Kidney (tissue), 14 donors: Measurements from ENCODE around the gene SUGCT. TPM values are rescaled to one million over a fixed set of nuclear protein-coding genes. Genes with fewer than 3 reads are reported as not detected.

Source experiments
- DNase-seq, 5 donors: peaks; one replicate each; pipeline ENCODE4 v3.0.0-alpha.2; 2013 to 2020
- FAIRE-seq: peaks from 2 replicates; lab custom pipeline; 2012; peaks lifted over from hg19 to GRCh38; lab: Jason Lieb, UNC
- H3K27ac ChIP-seq, 2 donors: one replicate each; pipeline ENCODE4 v1.7.0; 2013; ENCODE audit warnings: low read depth in 2 of 2, low read length in 2 of 2, inconsistent platforms in 1 of 2
- H3K27me3 ChIP-seq: one replicate; pipeline ENCODE4 v1.7.1; 2013; ENCODE audit warnings: low read length, inconsistent platforms; ENCODE audit not compliant: control insufficient read depth, insufficient read depth
- H3K36me3 ChIP-seq, 3 donors: one replicate each; pipeline versions ENCODE4 v1.7.0 to v1.7.1; 2013; ENCODE audit warnings: low read length in 3 of 3, control low read depth in 1 of 3, inconsistent platforms in 1 of 3; ENCODE audit not compliant: insufficient read depth in 3 of 3, control insufficient read depth in 2 of 3
- H3K4me1 ChIP-seq, 3 donors: one replicate each; pipeline versions ENCODE4 v1.7.0 to v1.7.1; 2013; ENCODE audit warnings: low read length in 3 of 3, inconsistent platforms in 1 of 3, low read depth in 1 of 3; ENCODE audit not compliant: control insufficient read depth in 2 of 3, insufficient read depth in 2 of 3
- H3K4me3 ChIP-seq, 3 donors: one replicate each; pipeline versions ENCODE4 v1.7.0 to v1.8.1; 2013; ENCODE audit warnings: low read length in 3 of 3, control low read depth in 1 of 3, inconsistent platforms in 1 of 3
- H3K9ac ChIP-seq, 3 donors: one replicate each; pipeline versions ENCODE4 v1.7.0 to v1.7.1; 2013; ENCODE audit warnings: low read length in 3 of 3, control low read depth in 1 of 3, inconsistent platforms in 1 of 3
- H3K9me3 ChIP-seq, 3 donors: one replicate each; pipeline versions ENCODE4 v1.7.0 to v1.7.1; 2013; ENCODE audit warnings: low read length in 3 of 3, control low read depth in 1 of 3, inconsistent platforms in 1 of 3; ENCODE audit not compliant: control insufficient read depth in 2 of 3, insufficient read depth in 1 of 3
- intact Hi-C: fragments of 100-400 bp; cut with DNase I; formaldehyde crosslinking; loops from one replicate; pipeline ENCODE4 v1.11.1; 2022
- polyA plus RNA-seq: library from polyadenylated mRNA; stranded (reverse); fragments of 350-450 nt; fragmentation: Illumina TruSeq; extraction: RNeasy Lipid Tissue Mini Kit (QIAGEN cat#74804); gene quantifications from one replicate; pipeline ENCODE4 v1.2.3, GENCODE V29; 2014; ENCODE audit warnings: low read depth, low replicate concordance; ENCODE audit not compliant: insufficient read depth
- total RNA-seq: library from RNA; stranded (reverse); fragmentation: NEBNext Ultra II Directional; extraction: Animal tissue kit (Norgen Biotek cat#: 25700); gene quantifications from one replicate; pipeline ENCODE4 v1.2.1, GENCODE V29; 2021
- TF ChIP-seq, protein P1 (sequence below): IDR thresholded peaks from 3 replicates; pipeline ENCODE4 v1.5.1; 2012; ENCODE audit warnings: mild to moderate bottlenecking, moderate library complexity, borderline replicate concordance; ENCODE audit not compliant: insufficient read depth; ENCODE audit errors: extremely low read depth
- donor health status: control.
- donor health status: control.
- donor health status: control.
- donor health status: control.
- donor health status: control.
- donor health status: DM: yes; HTN: yes; CAD: no.
- donor health status: Normal renal cell carcinoma (clear cell type).

The SUGCT gene
- total and polyA plus RNA-seq, 2 donors from 2014 or later = 7.6 to 45.1 TPM

DNA sequence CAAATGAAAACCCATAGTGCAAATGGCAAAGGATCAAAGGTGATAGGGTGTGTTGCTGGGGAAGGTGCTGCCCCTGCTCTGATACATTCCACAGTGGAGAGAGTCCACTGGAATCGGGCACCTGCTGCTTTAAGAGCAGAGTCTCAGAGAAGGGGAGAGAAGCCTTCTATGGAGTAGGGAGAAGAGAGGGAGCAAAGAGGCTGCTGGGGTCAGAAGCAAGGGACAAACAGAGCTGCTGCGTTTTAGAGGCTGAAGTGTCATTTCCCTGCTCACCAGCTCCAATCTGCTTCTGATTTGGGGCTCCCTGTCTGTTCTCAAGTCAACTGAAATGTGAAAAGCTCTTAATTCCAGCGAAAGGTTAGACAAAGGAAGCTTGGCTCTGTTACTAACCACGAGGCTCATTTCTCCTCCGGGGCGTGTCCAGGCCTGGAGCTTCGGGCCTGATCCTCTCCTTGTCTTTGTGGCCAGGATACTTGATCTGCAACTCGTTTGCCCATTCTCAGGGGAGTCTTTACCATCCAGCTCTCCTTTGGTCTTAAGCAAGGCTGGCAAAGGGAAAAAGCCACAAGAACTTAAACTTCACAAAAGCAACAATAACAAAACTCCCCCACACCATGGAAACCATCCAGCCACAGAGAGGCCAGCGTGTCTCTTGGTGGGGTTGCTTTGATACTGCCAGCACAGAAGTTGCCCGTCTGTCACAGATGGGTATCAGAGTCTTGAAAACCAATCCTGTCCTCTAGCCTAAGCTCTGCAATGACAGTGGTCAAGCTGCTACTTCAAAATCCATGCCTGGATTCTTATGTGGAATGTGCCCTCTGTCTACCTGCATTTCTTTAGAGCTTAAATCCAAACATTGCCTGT, 692.6 kb downstream of the SUGCT start:
- Histone ChIP-seq H3K9me3 (no peaks in the 10 kb centered on the region), H3K4me1 (peaks cover 0 to 11% (median 4%) of the 10 kb centered on the region in 3 donors), H3K27me3 (no peaks in the 10 kb centered on the region), H3K27ac (no peak overlapping the region), H3K4me3 (no peak overlapping the region), H3K9ac (no peak overlapping the region), H3K36me3 (no peaks in the 10 kb centered on the region)
- TF ChIP-seq, protein P1, sequence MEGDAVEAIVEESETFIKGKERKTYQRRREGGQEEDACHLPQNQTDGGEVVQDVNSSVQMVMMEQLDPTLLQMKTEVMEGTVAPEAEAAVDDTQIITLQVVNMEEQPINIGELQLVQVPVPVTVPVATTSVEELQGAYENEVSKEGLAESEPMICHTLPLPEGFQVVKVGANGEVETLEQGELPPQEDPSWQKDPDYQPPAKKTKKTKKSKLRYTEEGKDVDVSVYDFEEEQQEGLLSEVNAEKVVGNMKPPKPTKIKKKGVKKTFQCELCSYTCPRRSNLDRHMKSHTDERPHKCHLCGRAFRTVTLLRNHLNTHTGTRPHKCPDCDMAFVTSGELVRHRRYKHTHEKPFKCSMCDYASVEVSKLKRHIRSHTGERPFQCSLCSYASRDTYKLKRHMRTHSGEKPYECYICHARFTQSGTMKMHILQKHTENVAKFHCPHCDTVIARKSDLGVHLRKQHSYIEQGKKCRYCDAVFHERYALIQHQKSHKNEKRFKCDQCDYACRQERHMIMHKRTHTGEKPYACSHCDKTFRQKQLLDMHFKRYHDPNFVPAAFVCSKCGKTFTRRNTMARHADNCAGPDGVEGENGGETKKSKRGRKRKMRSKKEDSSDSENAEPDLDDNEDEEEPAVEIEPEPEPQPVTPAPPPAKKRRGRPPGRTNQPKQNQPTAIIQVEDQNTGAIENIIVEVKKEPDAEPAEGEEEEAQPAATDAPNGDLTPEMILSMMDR = no peak
- DNase-seq (peak in 4 of 5 donors; percentile 43 to 69 (median 56)), FAIRE-seq (no peak)
- intact Hi-C loops = no loop called here

DNA sequence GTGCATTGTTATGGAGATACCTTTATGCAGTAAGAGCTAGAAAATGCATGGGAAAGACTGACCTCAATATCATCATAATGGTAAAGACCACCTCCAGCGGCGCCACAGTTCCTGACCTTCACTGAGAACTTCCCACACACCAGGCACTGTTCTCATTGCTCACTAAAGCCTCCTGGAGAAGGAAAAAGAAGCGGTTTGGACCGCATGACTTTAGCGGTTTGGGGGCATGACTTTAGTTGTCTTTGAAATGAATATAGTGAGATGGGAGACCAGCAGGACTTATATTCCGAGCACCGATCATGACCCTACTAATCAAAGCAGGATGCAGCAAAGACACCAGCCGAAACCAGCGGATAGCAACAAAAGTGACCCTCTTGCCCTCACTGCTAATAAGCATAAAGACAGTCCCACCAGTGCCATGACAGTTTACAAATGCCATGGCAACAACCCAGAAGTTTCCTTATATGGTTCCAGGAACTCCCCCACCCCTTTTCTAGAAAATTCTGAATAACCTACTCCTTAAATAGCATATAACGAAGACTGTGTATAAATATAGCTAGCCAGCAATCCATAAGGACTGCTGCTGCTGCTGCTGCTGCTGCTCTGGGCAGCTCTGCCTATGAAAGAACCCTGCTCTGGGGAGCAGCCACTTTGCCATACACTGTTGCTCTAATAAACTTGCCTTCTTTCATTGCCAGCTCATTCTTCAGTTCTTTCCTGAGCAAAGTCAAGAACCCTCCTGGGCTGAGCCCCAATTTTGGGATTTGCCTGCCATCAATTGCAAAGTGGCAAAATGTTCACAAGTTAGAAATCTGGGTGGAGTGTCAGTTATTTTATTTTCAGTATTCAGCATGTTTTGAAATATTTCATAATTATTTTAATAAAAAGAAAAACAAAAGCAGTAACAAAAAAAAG, 694.1 kb downstream of the SUGCT start:
- Histone ChIP-seq H3K4me3 (no peak overlapping the region), H3K9ac (no peak overlapping the region), H3K36me3 (no peaks in the 10 kb centered on the region), H3K4me1 (peaks cover 0 to 11% (median 4%) of the 10 kb centered on the region in 3 donors), H3K9me3 (no peaks in the 10 kb centered on the region), H3K27ac (no peak overlapping the region), H3K27me3 (no peaks in the 10 kb centered on the region)
- intact Hi-C loops = no loop called here
- TF ChIP-seq, protein P1 = no peak
- FAIRE-seq (no peak), DNase-seq (no peak)

DNA sequence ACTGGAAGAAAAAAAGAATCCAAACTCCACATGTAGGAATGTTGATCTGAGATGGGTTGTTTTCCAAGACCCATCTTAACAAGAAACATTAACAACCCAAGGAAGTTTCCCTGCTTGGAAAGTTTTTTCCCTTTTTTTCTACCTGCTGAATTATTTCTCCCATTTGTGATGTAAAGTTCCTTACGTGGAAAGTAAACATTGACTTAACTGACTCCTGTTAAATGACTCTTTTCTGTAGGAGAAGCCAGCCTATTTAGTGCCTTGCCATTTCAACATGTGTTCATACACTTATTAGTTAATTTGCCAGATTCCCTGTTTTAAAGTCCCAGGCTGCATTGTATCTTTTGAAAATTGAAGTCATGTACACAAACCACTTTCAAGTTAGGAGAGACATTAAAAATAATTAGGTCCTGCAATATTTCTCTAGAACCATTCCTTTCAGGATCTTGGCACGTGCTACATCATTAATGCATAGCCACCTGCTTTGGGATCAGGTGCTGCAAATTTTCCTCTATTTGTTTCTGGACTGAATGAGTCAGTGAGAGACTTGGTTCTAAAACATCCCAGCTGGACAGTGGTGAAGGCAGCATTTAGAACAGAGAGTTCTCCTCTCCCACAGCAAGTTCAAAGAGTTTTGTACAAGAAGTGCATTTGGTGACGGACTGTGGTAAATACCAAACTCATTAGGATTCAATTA, 698.5 kb downstream of the SUGCT start:
- no peaks in the 10 kb centered on the region for H3K27me3 ChIP-seq
- TF ChIP-seq, protein P1 = no peak
- H3K27ac ChIP-seq = no peak overlapping the region
- FAIRE-seq (no peak), DNase-seq (peak in 1 of 5 donors; percentile 3)
- no peaks in the 10 kb centered on the region for H3K36me3 ChIP-seq
- H3K4me3 ChIP-seq = no peak overlapping the region
- H3K9ac ChIP-seq = no peak overlapping the region
- no peaks in the 10 kb centered on the region for H3K9me3 ChIP-seq
- no peaks in the 10 kb centered on the region for H3K4me1 ChIP-seq
- intact Hi-C loops = no loop called here
